Activated CD8-positive, alpha-beta memory T cell treated with anti-CD3 and anti-CD28 coated beads for 4 hours (primary cell): Measurements from ENCODE around the gene DIAPH3.

Experiments used
- DNase-seq, 2 donors: peaks; one replicate each; pipeline ENCODE4 v3.0.0-alpha.2; 2020; ENCODE audit warnings: low read depth in 2 of 2

Gene DIAPH3

GRCh38 chr13:60152114-60152513 lies 11.6 kb downstream of the DIAPH3 start:
- no peak for DNase-seq

- no peak for DNase-seq
Observed at GRCh38 chr13:60150538-60150937, 13.2 kb downstream of the DIAPH3 start.

DNA sequence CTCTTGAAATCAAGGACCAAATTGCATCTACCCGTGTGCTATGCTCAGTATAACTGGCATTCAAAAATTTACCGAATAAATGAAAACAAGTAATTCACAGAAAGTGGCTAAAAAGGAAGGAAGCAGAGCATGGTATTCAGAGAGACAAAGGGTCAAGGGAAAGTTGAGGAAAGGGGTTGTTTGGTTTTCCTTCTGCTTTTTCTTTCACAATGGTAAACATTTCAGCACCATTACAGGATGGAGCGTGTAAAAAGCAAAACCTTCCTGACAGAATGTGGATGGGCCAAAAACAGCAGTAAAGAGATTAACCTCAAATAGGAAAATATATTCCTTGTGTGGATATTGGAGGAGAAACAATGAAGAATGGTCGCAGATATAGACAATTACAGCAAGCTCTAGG lies 14.8 kb downstream of the DIAPH3 start:
- DNase-seq: no peak

GRCh38 chr13:60147361-60147760 lies 16.4 kb downstream of the DIAPH3 start:
- no peak for DNase-seq

DNA sequence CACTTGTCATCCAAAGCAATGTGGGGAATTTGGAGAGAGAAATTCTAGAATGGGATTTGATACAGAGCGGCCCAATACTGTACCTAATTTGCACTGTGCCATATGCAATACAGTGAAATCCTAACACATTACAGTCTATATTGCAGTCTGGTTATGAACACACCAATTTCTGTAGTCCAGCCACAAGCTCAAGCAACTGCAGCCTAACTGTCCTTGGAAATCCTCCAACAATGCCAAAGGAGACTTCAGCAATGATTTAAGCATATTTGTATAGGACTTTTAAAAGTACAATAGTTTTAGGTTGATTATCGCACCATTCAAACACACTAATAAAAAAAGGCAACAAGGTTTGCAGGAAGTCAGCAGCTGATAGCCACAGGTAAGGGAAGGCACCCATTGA lies 17.3 kb downstream of the DIAPH3 start:
- no peak for DNase-seq

DNA sequence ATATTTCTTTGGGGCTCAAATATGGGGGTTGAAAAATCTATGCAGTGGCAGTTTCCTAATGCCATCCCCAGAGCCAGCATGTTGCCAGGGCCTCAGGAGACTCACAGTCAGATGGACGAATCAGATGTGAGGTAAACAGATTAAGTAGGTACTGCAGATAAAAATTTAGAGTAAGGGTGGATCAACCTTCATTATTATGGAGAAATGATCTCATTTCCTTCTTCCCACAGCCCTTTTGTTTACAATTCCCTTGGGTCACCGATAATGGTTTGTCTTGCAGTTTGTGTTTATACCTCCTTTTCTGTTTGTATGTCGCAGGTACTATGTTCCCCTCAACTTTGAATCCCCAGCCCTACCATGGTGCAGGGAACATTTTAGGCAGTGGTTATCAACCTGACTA lies 20.0 kb downstream of the DIAPH3 start:
- no peak for DNase-seq

GRCh38 chr13:60139272-60139671 lies 24.5 kb downstream of the DIAPH3 start:
- no peak for DNase-seq

GRCh38 chr13:60138674-60139073 lies 25.1 kb downstream of the DIAPH3 start:
- DNase-seq: no peak

GRCh38 chr13:60137911-60138560 lies 25.7 kb downstream of the DIAPH3 start:
- no peak for DNase-seq

DNA sequence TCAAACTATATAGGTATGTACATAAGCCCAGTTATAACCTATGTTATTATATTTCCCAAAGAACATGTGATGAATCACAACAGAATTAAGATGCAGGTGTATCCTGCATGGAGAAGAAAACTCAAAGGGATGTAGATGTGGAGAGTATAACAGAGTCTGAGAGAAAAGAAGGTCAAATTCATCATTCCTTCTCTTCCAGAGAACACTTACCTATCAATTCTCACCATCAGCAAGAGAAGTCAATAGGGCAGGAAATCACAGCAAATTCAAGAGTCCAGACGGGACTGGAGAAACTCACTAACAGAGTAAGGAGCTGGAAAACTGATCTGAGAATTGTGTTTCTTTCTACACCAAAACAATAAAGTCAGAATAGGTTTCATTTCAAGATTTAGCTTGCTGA lies 28.4 kb downstream of the DIAPH3 start:
- no peak for DNase-seq

GRCh38 chr13:60134376-60134775 lies 29.4 kb downstream of the DIAPH3 start:
- DNase-seq: no peak

DNA sequence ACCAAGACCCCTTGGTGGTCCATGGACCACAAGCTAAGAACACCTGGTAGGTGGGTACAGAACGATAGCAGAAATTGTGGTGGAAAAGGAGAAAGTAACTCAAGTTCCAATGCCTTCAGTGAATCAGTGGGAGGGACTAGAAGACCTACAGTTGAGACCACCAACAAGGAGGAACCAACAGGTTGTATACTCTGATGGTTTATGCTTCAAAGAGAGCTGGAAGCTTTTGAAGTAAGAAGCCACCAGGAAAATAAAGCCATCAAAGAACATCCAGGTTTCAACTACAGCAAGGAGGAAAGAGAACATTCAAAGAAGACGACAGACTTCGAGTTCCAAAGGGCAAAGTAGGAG lies 42.4 kb downstream of the DIAPH3 start:
- DNase-seq: no peak

DNA sequence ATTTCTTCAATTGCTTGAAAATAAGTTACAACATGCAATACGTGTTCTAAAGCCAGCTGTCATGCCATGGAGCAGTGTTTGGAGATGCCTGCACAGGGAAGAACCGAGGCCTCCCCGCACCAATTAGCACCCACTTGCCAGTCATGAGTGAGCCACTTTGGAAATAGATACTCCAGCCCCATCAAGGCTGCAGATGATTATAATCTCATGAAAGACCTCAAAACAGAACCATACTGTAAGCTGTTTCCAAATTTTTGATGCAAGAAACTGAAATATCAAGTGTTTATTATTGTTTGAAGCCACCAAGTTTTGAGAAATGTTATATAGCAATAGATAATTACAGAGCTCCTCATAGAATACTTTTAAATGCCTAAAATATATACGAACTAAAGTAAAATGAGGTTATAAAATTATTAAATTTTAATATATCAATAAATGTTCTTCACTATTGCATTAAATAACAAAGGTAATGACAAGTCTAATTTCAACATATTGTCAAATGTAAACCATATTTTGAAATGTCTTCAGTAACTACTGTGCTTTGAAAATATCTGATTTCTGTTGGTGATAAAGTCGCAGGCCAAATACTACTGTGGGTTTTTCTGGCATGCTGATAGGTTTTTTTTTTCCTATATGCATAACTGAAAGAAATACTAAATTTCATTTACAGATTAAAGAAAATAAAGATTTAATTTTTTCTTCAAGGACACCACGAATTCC lies 43.0 kb downstream of the DIAPH3 start:
- no peak for DNase-seq

DNA sequence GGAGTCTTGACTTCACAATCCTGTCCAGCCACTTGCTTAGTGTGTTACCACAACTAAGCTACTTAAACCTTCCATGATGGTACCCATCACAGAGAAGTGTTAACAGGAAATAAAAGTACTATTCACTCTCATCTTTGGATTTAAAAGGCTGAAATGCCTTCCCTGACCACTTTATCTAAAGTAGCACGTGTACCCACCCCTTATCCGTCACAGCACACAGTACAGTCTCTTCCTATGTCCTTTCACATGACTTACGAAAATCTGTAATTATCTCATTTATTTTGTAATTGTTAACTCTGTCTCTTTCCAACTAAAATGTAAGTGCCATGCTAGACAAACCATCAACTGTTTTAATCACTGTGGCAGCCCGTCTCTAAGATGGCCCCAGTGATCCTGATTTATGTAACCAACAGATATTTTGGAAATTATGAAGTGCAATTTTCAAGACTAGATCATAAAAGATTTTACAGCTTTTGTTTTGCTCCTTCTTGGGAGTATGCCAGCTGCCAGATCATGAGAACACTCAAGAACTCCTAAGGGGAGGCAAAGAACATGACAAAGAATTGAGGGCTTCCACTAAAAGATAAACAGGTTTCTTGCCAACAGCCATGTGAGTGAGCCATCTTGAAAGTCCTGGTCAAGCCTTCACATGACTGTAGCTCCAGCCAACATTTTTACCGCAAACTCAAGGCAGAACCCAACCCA lies 44.9 kb downstream of the DIAPH3 start:
- no peak for DNase-seq

- no peak for DNase-seq
Observed at GRCh38 chr13:60114499-60115028, 49.2 kb downstream of the DIAPH3 start.

GRCh38 chr13:60112771-60113170 lies 51.0 kb downstream of the DIAPH3 start:
- DNase-seq: no peak

- no peak for DNase-seq
Observed at GRCh38 chr13:60111691-60112090, 52.0 kb downstream of the DIAPH3 start.

DNA sequence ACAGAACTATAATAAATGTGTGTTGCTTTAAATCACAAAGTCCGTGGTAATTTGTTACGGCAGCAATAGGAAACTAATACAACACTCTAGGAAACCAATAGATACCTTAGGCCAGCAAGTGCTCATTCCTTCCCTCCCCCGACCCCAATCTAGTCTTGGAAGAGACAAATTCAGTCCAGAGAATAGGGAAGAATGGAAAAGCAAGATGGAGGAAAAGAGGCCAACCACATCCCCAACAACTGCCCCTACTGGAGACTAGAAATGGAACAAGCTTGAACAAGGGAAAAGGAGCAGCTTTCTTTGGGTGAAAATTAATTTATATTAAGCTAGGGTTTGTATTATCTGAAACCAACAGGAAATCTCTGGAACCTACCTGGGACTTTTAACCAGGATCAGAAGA lies 54.4 kb downstream of the DIAPH3 start:
- no peak for DNase-seq

- DNase-seq: no peak
Observed at GRCh38 chr13:60108589-60108988, 55.1 kb downstream of the DIAPH3 start.

DNA sequence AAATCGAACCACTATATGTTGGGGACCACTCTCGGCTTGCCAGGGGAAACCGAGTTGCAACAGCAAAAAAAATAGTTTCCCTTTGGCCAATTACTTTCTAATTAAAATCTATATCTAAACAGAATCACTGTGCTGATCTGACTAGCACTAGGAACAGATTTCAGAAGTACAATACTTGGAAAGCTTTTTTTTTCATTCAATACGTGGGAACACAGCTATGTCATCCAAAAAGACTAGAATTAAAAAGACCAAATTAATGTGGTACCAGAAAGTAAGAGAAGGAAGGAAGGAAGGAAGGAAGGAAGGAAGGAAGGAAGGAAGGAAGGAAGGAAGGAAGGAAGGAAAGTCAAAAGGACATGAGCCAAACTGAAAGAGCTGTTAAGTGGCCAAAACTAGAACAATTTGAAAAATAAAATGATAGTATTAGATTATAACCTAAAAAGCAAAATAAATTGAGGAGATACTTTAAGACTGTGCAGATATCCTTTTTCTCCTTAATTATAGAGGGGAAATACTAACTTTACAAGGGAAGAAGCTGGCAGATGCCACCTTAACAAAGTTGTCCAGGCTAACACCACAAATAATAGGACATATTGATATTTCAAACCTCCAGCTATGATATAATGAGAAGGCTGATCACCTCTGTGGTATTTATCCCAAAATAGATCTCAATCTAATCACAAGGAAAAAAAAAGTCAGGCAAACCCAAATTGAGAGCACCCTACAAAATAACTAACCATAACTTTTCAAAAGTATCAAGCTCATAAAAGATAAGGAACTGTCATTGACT lies 63.9 kb downstream of the DIAPH3 start:
- DNase-seq: no peak

GRCh38 chr13:60095300-60095699 lies 68.4 kb downstream of the DIAPH3 start:
- no peak for DNase-seq
